Activated CD8-positive, alpha-beta memory T cell treated with anti-CD3 and anti-CD28 coated beads, Interleukin-2, amount 10 ng/mL, durations not matched to agents 7 days and 5 days (primary cell): ENCODE data around the gene TSPO. TPM values are rescaled to one million over a fixed set of nuclear protein-coding genes. Genes with fewer than 3 reads are reported as not detected.

Experiments
- ATAC-seq: fragments of 150-1000 bp; cut with Tn5 transposase; one replicate; pipeline ENCODE4 v1.10.0; 2021; ENCODE audit warnings: moderate library complexity
- CTCF ChIA-PET: fragments of 350-600 bp; sonication (Branson Sonifier 250); formaldehyde crosslinking; loops from one replicate; lab custom pipeline; 2021; ENCODE audit warnings: antibody characterized with exemption; lab: Charles Lee
- DNase-seq: peaks from one replicate; pipeline ENCODE4 v3.0.0-alpha.2; 2020
- H3K27ac Mint-ChIP-seq: one replicate; pipeline ENCODE4 v1.8.0; 2021; ENCODE audit warnings: mild to moderate bottlenecking, mixed read lengths
- H3K27me3 Mint-ChIP-seq: one replicate; pipeline ENCODE4 v1.8.0; 2021; ENCODE audit warnings: mixed read lengths
- H3K36me3 Mint-ChIP-seq: one replicate; pipeline ENCODE4 v1.8.0; 2021; ENCODE audit warnings: mild to moderate bottlenecking, mixed read lengths
- H3K4me1 Mint-ChIP-seq: one replicate; pipeline ENCODE4 v1.8.0; 2021; ENCODE audit warnings: mixed read lengths
- H3K4me3 Mint-ChIP-seq: one replicate; pipeline ENCODE4 v1.8.0; 2021; ENCODE audit warnings: mild to moderate bottlenecking, moderate library complexity, mixed read lengths
- H3K9me3 Mint-ChIP-seq: one replicate; pipeline ENCODE4 v1.8.0; 2022; ENCODE audit warnings: low read depth, mixed read lengths
- total RNA-seq, 2 experiments: library from RNA; stranded (reverse); gene quantifications; one replicate each; pipeline ENCODE4 v1.2.3, GENCODE V29; 2021

The TSPO gene
- total RNA-seq, 2 experiments from 2014 or later, result 118 to 131 TPM

DNA sequence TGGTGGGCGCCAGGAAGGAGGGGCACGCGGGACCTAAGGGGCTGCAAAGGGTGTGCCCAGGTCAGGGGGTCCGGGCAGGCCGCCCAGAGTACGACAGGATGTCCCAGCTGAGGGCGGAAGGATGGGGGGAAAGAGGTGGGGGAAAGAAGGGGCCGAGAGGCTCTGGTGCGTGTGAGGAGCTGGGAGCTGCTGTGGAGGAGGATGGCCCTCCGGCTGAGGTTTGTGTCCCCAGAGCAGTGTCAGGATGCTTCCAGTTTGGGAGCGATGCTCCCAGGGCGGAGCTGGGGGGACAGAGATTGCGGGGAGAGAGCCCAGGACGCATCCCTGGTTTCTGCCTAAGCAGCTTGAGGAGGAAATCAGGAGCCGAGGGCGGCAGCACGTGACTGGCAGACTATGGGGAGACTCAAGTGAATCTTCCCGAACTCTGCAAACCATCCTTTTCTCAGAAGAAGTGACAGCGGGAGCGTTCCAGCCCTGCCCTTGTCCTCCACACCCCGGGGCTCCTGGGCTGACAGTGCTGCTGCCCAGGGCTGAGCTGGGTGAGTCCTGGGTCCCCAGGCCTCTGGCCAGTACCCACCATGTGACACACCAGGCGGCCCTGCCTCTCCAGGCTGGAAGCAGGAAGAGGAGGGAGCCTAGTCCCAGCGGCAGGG, 55.3 kb downstream of the TSPO start:
- CTCF ChIA-PET, result no interaction called here
- Mint-ChIP-seq H3K27me3 (no peaks in the 10 kb centered on the region), H3K9me3 (no peaks in the 10 kb centered on the region), H3K27ac (no peak overlapping the region), H3K36me3 (no peaks in the 10 kb centered on the region), H3K4me3 (no peak overlapping the region), H3K4me1 (no peaks in the 10 kb centered on the region)
- no peak for ATAC-seq
- no peak for DNase-seq

DNA sequence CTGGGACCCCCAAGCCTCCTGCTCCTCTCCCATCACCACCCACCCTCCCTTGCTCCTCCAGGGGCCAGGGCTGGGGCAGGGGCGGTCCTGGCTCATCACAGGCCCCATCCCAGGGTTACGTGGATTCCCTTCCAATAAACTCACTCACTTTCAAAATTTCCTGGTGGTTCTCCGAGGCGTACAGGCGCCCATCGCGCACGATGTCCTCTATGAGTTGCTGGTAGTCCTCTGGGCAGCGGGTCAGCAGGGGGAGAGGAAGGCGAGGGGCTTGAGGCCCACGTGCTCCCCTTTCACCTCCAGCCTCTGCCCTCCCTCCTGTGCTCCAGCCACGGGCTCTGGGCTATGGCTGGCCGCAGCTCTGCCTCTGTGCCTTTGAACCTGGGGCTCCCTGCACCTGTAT, 56.0 kb downstream of the TSPO start:
- CTCF ChIA-PET, result no interaction called here
- DNase-seq (no peak), ATAC-seq (no peak)
- Mint-ChIP-seq H3K9me3 (no peaks in the 10 kb centered on the region), H3K27ac (no peak overlapping the region), H3K4me1 (no peaks in the 10 kb centered on the region), H3K27me3 (no peaks in the 10 kb centered on the region), H3K36me3 (no peaks in the 10 kb centered on the region), H3K4me3 (no peak overlapping the region)

DNA sequence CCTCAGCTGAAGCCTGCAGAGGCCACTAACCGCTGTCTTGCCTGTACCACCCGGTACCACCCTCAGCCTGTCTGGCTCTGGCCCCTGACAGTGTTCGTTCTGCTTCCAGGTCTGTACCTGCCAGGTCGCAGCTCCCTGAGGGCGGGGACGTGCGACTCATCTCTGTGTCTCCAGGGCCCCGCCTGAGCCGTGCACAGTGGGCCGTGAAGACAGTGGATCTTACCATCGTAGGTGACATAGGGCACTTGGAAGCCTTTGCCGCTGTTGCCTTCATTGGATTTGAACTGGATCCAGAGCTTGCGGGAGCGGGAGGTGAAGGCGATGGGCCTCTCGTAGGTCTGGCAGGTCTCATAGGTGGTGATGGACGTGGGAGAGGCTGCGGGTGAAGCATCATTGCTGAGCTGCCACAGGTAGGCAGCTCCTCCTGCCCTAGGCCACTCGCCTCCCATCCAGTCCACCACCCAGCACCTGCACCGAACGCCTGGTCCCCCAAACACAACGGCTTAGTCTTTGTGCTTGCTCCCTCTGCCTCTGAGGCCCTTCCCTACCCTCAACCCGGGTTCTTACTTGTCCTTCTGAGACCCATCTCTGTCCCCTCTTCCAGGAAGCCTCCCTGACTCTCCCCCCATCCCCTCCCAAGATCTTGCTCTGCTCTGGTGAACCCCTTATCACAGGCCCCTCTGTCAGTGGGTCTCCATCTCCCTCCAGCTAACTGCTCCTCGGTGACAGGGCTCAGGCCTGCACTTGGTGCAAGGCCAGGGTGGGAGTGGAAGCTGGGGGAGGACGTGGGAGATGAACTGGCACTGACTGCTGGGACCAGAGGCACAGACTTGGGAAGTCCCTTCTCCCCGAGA, 56.7 kb downstream of the TSPO start:
- CTCF ChIA-PET, result no interaction called here
- Mint-ChIP-seq H3K4me3 (no peak overlapping the region), H3K9me3 (no peaks in the 10 kb centered on the region), H3K4me1 (no peaks in the 10 kb centered on the region), H3K27ac (no peak overlapping the region), H3K36me3 (no peaks in the 10 kb centered on the region), H3K27me3 (no peaks in the 10 kb centered on the region)
- no peak for ATAC-seq
- DNase-seq, result no peak

DNA sequence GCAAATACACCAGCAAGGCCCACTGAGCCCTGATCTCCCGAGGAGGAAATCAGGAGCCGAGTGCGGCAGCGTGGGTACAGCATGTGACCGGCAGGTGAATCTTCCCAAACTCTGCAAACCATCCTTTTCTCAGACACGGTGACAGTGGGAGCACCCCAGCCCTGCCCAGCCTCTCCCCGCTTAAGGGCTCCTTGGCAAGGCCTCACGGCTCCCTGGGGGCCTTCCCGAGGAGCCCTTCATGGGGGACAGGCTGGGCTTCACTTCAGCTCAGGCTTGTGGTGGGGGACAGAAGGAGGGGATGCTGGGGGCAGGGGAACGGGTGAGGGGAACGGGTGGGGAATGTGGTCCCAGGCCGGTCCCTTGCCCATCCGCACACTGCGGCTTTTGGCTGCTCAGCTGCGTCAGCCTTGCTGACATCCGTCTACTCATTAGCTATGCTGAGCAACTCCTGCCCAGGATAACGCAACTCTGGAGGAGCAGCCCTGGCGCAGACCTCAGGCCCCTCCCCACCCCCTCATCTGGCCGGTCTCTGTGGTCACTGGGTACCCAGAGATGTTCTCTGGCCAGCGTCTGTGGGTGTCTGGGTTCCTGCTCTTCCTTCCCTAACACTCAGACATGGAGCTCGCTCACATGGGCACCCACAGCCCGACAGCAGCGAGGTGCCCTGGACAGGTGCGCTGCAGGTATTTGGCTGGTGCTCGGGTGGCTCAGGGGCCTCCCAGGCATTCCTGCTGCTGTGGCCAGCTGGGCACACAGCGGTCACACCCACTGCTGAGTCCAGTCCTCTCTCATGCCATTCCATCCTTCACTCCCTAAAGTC, 57.6 kb downstream of the TSPO start:
- no peak for DNase-seq
- no peak overlapping the region for H3K27ac Mint-ChIP-seq
- H3K36me3 Mint-ChIP-seq, result no peaks in the 10 kb centered on the region
- no peaks in the 10 kb centered on the region for H3K4me1 Mint-ChIP-seq
- CTCF ChIA-PET, result interaction anchor here (1.1 to 1.4 kb wide), 2 partner anchors 65 to 138 kb away, joined by 3 read pairs; no protein-coding TSS in a partner anchor
- no peaks in the 10 kb centered on the region for H3K9me3 Mint-ChIP-seq
- no peak overlapping the region for H3K4me3 Mint-ChIP-seq
- no peaks in the 10 kb centered on the region for H3K27me3 Mint-ChIP-seq
- ATAC-seq, result no peak

DNA sequence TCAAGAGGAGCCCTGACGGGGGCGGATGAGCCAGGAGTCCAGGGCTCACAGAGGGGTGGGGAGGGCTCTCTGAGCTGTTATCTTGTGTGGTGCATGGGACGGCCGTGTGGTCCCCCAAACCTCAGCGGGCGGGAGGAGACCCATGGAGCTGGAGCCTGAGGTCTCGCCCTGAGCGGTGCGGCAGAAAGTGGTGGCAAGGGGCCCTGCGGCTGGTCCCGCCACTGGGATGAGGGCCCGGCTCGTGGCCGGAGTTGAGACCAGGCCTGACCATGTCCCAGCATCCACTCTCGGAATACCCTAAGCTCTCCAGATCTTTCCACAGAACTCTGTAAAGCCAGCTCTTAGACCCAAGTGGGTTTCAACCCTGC, 58.1 kb downstream of the TSPO start:
- CTCF ChIA-PET, result interaction anchor here (1.1 to 1.4 kb wide), 2 partner anchors 64 to 137 kb away, joined by 3 read pairs; no protein-coding TSS in a partner anchor
- DNase-seq (no peak), ATAC-seq (no peak)
- H3K4me1 Mint-ChIP-seq, result no peaks in the 10 kb centered on the region
- no peak overlapping the region for H3K4me3 Mint-ChIP-seq
- H3K9me3 Mint-ChIP-seq, result no peaks in the 10 kb centered on the region
- no peaks in the 10 kb centered on the region for H3K27me3 Mint-ChIP-seq
- no peaks in the 10 kb centered on the region for H3K36me3 Mint-ChIP-seq
- H3K27ac Mint-ChIP-seq, result no peak overlapping the region

DNA sequence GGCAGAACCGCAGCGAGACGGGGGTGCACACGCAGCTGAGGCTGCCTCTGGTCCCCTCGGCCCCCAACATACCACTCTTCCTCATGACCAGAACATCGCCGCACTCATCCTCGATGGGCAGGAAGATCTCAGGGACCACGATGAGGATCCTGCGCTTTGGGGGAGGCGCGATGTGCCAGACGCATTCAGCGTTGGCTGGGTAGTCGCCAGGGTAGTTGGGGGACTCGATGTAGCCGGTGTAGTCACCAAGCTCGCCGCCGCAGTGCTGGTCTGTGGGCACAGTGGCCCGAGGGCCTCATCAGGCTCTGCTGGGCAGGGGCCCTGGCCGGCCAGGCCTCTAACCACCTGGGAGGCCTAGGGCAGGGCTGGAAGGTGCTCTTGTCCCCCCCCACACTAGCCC, 58.6 kb downstream of the TSPO start:
- no peak overlapping the region for H3K27ac Mint-ChIP-seq
- H3K27me3 Mint-ChIP-seq, result no peaks in the 10 kb centered on the region
- no peak overlapping the region for H3K4me3 Mint-ChIP-seq
- DNase-seq (no peak), ATAC-seq (no peak)
- CTCF ChIA-PET, result interaction anchor here (1.1 to 1.4 kb wide), 2 partner anchors 64 to 136 kb away, joined by 3 read pairs; no protein-coding TSS in a partner anchor
- H3K9me3 Mint-ChIP-seq, result no peaks in the 10 kb centered on the region
- H3K4me1 Mint-ChIP-seq, result no peaks in the 10 kb centered on the region
- H3K36me3 Mint-ChIP-seq, result no peaks in the 10 kb centered on the region

DNA sequence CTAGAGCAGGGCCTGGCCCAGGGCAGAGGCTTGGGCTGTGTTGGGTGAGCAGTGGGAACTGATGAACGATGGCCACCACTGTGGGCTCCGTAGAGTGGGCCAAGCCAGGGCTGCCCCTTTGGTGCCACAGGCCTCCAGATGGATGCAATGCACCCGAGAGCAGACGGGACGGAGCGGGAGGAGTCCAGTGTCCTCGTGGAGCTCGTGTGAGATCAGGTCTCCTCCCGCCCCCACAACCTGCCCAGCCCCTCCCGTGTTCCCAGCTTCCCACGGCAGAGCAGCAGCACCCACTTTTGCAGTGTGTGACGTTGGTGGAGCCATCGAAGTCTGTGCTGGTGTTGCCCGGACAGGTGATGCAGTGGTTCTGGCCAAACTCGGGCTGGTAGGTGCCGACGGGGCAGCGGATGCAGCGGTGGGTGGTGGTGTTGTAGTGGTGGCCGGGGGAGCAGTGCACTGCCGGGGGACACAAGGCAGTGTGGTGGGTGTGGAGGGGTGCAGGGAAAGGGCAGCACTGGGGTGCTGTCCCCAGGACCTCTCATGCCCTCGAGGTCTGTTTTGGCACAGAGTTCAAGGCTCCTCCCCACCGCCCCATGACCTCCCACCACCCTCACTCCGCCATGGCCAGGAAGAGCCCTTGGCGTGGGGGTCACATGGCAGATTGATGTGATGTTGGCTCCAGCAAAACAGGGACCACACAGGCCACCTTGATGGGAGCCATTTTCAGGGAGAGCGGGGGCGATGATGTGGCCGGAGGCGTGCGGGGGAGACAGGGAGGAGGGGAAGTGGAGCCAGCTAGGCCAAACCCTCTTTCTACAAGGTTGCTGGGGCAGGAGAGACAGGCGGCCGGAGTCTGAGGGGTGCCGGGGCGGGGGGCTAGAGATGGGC, 59.5 kb downstream of the TSPO start:
- H3K4me1 Mint-ChIP-seq, result no peaks in the 10 kb centered on the region
- H3K4me3 Mint-ChIP-seq, result no peak overlapping the region
- no peak overlapping the region for H3K27ac Mint-ChIP-seq
- H3K36me3 Mint-ChIP-seq, result no peaks in the 10 kb centered on the region
- ATAC-seq (no peak), DNase-seq (no peak)
- H3K9me3 Mint-ChIP-seq, result no peaks in the 10 kb centered on the region
- H3K27me3 Mint-ChIP-seq, result no peaks in the 10 kb centered on the region
- CTCF ChIA-PET, result interaction anchor here (1.4 kb wide), 1 partner anchor 136 kb away, joined by 3 read pairs; no protein-coding TSS in a partner anchor

DNA sequence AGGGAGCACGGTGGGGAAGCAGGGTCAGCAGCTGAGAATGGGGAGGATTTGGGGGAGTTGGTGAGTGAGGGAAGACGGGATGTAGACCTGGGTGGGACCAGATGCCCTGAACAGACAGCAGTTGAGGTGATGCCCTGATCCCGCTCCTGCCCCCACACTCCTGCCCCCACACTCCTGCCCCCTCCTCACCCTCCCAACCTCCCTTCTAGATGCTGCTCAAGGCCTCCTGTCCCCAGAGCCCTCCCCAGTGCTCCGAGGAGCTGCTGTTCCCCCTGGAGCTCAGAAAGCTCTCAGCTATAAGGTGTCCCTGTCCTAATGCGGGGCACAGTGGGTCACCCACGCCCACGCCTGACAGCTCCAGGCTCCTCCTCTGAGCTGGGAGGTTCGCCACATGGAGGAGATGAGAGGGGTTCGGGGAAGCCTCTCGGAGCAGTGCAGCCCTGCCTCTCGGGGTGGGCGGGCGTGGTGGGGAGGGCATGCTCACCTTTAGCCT, 60.6 kb downstream of the TSPO start:
- ATAC-seq (no peak), DNase-seq (no peak)
- H3K36me3 Mint-ChIP-seq, result no peaks in the 10 kb centered on the region
- H3K27me3 Mint-ChIP-seq, result no peaks in the 10 kb centered on the region
- no peak overlapping the region for H3K27ac Mint-ChIP-seq
- no peaks in the 10 kb centered on the region for H3K9me3 Mint-ChIP-seq
- H3K4me3 Mint-ChIP-seq, result no peak overlapping the region
- H3K4me1 Mint-ChIP-seq, result no peaks in the 10 kb centered on the region
- CTCF ChIA-PET, result no interaction called here

DNA sequence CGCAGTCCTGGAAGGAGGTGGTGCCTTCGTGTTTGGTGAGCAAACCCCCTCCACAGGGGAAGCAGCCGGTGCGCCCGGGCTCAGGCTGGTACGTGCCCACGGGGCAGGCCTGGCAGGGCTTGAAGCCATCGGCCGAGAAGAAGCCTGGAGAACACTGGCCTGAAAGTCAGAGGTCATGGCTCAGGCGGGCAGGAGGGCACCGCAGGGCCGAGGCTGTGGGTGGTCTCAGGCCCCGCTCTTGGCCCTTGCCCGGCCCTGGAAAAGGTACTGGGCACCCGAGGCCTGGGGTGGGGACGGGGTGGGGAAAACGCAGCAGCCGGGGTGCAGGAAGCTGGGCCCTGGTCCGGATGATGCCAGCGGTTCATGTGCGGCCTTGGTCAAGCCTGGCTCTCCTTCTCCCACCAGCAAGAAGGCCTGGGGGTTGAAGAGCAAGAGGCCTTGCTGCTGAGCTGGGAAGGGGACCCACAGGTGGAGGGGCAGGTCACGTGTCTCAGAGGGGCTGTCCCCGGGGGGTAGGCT, 61.1 kb downstream of the TSPO start:
- no peak overlapping the region for H3K4me3 Mint-ChIP-seq
- H3K9me3 Mint-ChIP-seq, result no peaks in the 10 kb centered on the region
- no peak for ATAC-seq

More for the DNA sequence above, 61.1 kb downstream of the TSPO start:
- Mint-ChIP-seq H3K4me1 (no peaks in the 10 kb centered on the region), H3K27me3 (no peaks in the 10 kb centered on the region), H3K36me3 (no peaks in the 10 kb centered on the region), H3K27ac (no peak overlapping the region)
- DNase-seq, result no peak
- CTCF ChIA-PET, result no interaction called here

Other genes starting within 250 kb of the TSPO start
- gene PACSIN2, start 136.4 kb upstream of the TSPO start, total RNA-seq, result 10 to 100 TPM; 32.0 to 39.9 TPM
- gene TTLL1, start 62.2 kb upstream of the TSPO start, total RNA-seq, result 1 to 10 TPM; 9.1 to 9.9 TPM
- gene BIK, start 40.8 kb upstream of the TSPO start, total RNA-seq, result 1 to 10 TPM; 1.5 to 1.9 TPM
- gene MCAT, start 8.2 kb upstream of the TSPO start, total RNA-seq, result 10 to 100 TPM; 10.7 to 13.2 TPM
- 10 to 100 TPM; 40.3 to 49.7 TPM for gene TTLL12, start 35.6 kb downstream of the TSPO start, total RNA-seq
- 1 to 10 TPM in 1 of 2 experiments, under 1 TPM in 1; 0.40 to 3.0 TPM for gene SCUBE1, start 191.8 kb downstream of the TSPO start, total RNA-seq